Mesothelial cell of epicardium (in vitro differentiated cells): ENCODE results near the gene PRKG1. TPM values are rescaled to one million over a fixed set of nuclear protein-coding genes. Genes with fewer than 3 reads are reported as not detected.
"Not testable (repeated sequence)": the region's sequence is repeated elsewhere in the genome, so short reads cannot be mapped to it uniquely, and the experiment has no call there.

Experiments
- DNase-seq, 2 experiments: peaks; one replicate each; pipeline ENCODE4 v3.0.0; 2021; ENCODE audit warnings: low spot score in 2 of 2; ENCODE audit not compliant: unreplicated experiment in 2 of 2
- H3K27ac Mint-ChIP-seq: 2 replicates; pipeline ENCODE4 v1.8.0; 2021; ENCODE audit warnings: mixed read lengths
- H3K27me3 Mint-ChIP-seq: 2 replicates; pipeline ENCODE4 v1.8.0; 2021; ENCODE audit warnings: low read depth, mixed read lengths
- H3K36me3 Mint-ChIP-seq: 2 replicates; pipeline ENCODE4 v1.8.0; 2021; ENCODE audit warnings: mixed read lengths
- H3K4me1 Mint-ChIP-seq: 2 replicates; pipeline ENCODE4 v1.8.0; 2021; ENCODE audit warnings: mixed read lengths
- H3K4me3 Mint-ChIP-seq: 2 replicates; pipeline ENCODE4 v1.8.0; 2021; ENCODE audit warnings: mild to moderate bottlenecking, moderate library complexity, mixed read lengths
- H3K9me3 Mint-ChIP-seq: 2 replicates; pipeline ENCODE4 v1.8.0; 2021; ENCODE audit warnings: mixed read lengths
- CTCF ChIP-seq: fragments of 200-600 bp; sonication (generic); IDR thresholded peaks from one replicate; pipeline ENCODE4 v1.5.0; 2021; ENCODE audit warnings: antibody characterized with exemption; ENCODE audit not compliant: unreplicated experiment
- total RNA-seq: library from RNA; stranded (reverse); gene quantifications from 3 replicates; pipeline ENCODE4 v1.2.1, GENCODE V29; 2021

The PRKG1 gene
- total RNA-seq, 1 donor from 2014 or later: 37.0 TPM

GRCh38 chr10:51439645-51440044 lies 365.4 kb downstream of the PRKG1 start:
- H3K9me3 Mint-ChIP-seq: peaks cover 11% of the 10 kb centered on the region
- H3K27ac Mint-ChIP-seq: no peak overlapping the region
- H3K36me3 Mint-ChIP-seq: peaks cover 3% of the 10 kb centered on the region
- no peak for DNase-seq
- H3K4me3 Mint-ChIP-seq: no peak overlapping the region
- TF ChIP-seq CTCF: no peak
- no peaks in the 10 kb centered on the region for H3K27me3 Mint-ChIP-seq
- H3K4me1 Mint-ChIP-seq: peaks cover 5% of the 10 kb centered on the region

GRCh38 chr10:51445588-51445987 lies 371.3 kb downstream of the PRKG1 start:
- Mint-ChIP-seq H3K27me3 (no peaks in the 10 kb centered on the region), H3K4me3 (no peak overlapping the region), H3K27ac (no peak overlapping the region), H3K36me3 (peaks cover 3% of the 10 kb centered on the region), H3K9me3 (peaks cover 9% of the 10 kb centered on the region), H3K4me1 (peaks cover 4% of the 10 kb centered on the region)
- TF ChIP-seq CTCF: no peak
- no peak for DNase-seq

GRCh38 chr10:51447119-51447518 lies 372.8 kb downstream of the PRKG1 start:
- H3K36me3 Mint-ChIP-seq: no peaks in the 10 kb centered on the region
- no peak for DNase-seq
- no peaks in the 10 kb centered on the region for H3K9me3 Mint-ChIP-seq
- H3K4me1 Mint-ChIP-seq: peaks cover 4% of the 10 kb centered on the region
- H3K4me3 Mint-ChIP-seq: no peak overlapping the region
- no peak for TF ChIP-seq CTCF
- H3K27ac Mint-ChIP-seq: no peak overlapping the region
- H3K27me3 Mint-ChIP-seq: no peaks in the 10 kb centered on the region

GRCh38 chr10:51455762-51456161 lies 381.5 kb downstream of the PRKG1 start:
- Mint-ChIP-seq H3K36me3 (peaks cover 31% of the 10 kb centered on the region), H3K4me1 (peaks cover 15% of the 10 kb centered on the region), H3K9me3 (peaks cover 47% of the 10 kb centered on the region)
- not testable (repeated sequence) for DNase-seq, H3K27me3 Mint-ChIP-seq, H3K4me3 Mint-ChIP-seq, H3K27ac Mint-ChIP-seq

GRCh38 chr10:51459476-51459875 lies 385.2 kb downstream of the PRKG1 start:
- DNase-seq: no peak
- Mint-ChIP-seq H3K27me3 (no peaks in the 10 kb centered on the region), H3K4me1 (peaks cover 32% of the 10 kb centered on the region), H3K27ac (no peak overlapping the region), H3K4me3 (no peak overlapping the region), H3K36me3 (peaks cover 19% of the 10 kb centered on the region), H3K9me3 (peaks cover 24% of the 10 kb centered on the region)
- no peak for TF ChIP-seq CTCF

- TF ChIP-seq CTCF: no peak
- Mint-ChIP-seq H3K4me3 (no peak overlapping the region), H3K27me3 (no peaks in the 10 kb centered on the region), H3K36me3 (no peaks in the 10 kb centered on the region), H3K4me1 (peaks cover 43% of the 10 kb centered on the region), H3K9me3 (peaks cover under 1% of the 10 kb centered on the region), H3K27ac (peak overlapping the region; percentile 44)
- no peak for DNase-seq
Observed at GRCh38 chr10:51462076-51462779, 387.9 kb downstream of the PRKG1 start.
